OCI-LY3 (cell line): Measurements from ENCODE around the gene UGP2.

Source experiments
- EZH2phosphoT487 ChIP-seq: fragments of 200-600 bp; shearing (Covaris generic); IDR thresholded peaks from 2 replicates; pipeline ENCODE4 v1.6.1; 2018; ENCODE audit warnings: antibody characterized with exemption, mixed run types, low read depth
- TF ChIP-seq, protein P1 (sequence below): fragments of 200-600, 300-600 bp; sonication (generic); IDR thresholded peaks from 2 replicates; pipeline ENCODE4 v1.5.1; 2014; ENCODE audit warnings: antibody characterized with exemption, low read length, low read depth

DNA sequence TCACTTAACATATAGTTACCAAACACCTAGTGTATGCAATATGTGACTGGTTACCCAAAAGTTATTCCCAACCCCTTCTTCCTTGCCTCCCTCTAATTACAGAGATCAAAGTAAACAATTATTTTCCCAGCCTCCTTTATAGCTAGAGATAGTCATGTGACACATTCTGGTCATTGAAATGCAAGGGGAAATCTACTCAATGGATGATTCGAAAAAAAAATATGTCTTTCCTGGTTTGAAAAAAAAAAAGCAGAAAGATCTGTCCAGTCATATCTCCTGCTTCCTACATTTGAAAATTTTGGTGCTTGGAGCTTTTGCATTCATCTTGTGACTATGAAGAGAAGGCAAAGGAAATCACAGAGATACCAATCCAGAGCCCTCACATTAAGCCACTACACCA lies 27.6 kb upstream of the UGP2 start:
- TF ChIP-seq, protein P1, sequence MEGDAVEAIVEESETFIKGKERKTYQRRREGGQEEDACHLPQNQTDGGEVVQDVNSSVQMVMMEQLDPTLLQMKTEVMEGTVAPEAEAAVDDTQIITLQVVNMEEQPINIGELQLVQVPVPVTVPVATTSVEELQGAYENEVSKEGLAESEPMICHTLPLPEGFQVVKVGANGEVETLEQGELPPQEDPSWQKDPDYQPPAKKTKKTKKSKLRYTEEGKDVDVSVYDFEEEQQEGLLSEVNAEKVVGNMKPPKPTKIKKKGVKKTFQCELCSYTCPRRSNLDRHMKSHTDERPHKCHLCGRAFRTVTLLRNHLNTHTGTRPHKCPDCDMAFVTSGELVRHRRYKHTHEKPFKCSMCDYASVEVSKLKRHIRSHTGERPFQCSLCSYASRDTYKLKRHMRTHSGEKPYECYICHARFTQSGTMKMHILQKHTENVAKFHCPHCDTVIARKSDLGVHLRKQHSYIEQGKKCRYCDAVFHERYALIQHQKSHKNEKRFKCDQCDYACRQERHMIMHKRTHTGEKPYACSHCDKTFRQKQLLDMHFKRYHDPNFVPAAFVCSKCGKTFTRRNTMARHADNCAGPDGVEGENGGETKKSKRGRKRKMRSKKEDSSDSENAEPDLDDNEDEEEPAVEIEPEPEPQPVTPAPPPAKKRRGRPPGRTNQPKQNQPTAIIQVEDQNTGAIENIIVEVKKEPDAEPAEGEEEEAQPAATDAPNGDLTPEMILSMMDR: no peak
- no peak for TF ChIP-seq EZH2phosphoT487
